NCI-H226 (cell line): Measurements from ENCODE around the gene RAI1.

Experiments
- DNase-seq: peaks from one replicate; pipeline ENCODE4 v3.0.0-alpha.2; 2015

The RAI1 gene

GRCh38 chr17:17836250-17836817 lies 155.1 kb downstream of the RAI1 start:
- peak; percentile 89 for DNase-seq

DNA sequence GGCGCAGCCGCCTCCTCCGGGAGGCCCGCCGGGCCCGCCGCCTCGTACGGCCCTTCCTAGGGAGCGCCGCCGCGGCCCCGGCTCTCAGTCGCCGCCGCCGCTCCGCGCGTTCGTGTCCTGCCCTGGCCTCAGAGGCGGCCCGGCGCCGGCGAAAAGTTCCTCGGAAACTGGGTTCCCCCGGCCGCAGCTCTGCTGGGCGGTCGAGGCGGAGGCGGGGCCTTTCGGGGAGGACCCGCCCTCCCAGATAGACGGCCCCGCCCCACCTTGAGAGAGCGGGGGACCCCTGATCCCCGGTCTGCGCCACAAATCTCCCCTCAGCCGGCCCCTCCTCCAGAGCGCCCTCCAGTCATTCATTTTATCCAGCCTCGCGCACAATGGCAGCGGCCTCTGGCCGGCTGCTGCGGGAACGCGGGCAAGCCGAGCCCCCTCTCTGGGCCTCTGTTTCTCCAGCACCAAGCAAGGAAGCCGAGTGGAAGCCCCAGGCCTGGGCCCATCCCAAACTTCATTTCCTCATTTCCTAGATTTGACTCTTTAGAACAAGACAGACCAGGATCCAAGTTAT lies 155.6 kb downstream of the RAI1 start, which contains the start of gene SREBF1:
TSS of gene SREBF1 (minus strand) at position 169 of the 562 bp plus-strand sequence. CDS start 169 bp downstream, outside the sequence.
- peak; percentile 55 for DNase-seq

DNA sequence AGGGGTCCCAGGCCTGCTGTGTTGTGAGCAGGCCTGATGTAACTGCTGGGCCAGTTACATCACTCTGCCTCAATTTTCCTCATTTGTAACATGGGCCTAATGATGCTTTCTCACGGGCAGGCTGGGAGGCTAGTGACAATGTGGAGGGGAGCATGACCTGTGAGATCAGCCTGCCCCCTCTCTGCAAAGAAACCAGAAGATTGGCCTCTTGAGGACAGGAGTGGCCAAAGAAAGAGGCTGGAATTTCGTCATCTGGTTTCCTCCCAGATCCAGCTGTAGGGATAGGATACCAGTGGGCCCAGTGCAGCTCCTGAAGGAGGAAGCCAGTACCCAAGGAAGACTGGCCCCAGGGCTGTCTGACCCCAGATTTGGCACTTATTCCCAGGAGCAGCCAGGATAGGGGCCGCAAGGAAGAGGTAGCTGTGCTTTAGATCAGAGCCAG lies 156.1 kb downstream of the RAI1 start:
- peak; percentile 31 for DNase-seq

- no peak for DNase-seq
Observed at GRCh38 chr17:17837966-17838962, 157.0 kb downstream of the RAI1 start.

DNA sequence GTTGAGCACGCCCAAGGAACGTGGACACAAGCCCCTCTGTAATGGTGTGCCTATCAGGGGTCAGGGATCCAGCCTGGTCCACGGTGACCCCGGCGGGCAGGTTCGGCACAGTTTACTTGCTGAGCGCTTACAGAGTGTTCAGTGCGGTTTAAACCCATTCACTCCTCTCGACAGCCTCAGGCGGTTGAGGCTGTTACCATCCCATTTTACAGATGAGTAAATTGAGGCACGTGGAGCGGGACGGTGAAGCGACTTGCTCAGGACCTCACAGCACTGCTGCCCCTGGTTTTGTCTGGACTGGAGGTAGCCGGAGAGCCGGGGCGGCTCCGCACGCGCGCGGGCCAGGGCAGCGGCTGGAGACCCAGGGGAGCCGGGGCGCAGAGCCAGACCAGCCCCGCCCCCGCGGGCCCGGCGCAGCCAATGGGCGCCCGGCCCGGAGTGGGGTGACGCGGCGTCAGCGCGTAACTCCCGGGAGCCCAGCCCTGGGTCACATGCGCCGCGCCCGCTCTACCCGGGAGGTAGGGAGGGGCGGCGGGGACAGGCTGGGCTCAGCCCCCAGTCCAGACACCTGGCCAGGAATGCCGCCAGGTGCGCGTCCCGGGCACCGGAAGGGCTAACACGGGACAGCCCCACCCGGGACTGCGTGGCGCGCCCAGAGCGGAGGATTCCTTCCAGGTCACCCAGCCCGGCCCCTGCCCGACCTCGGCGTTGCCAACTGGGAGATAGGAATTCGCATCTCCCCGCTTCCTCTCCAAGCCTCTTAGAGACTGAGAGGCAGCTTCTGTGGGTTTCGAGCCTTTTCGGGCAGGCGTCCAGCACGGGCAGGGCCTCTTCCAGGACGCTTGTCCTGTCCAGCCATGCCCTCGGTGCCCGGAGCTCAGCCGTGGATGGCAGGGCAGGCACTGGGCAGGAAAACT lies 158.8 kb downstream of the RAI1 start:
- DNase-seq = peak; percentile 96

GRCh38 chr17:17840751-17841591 lies 159.7 kb downstream of the RAI1 start:
- DNase-seq = no peak

- DNase-seq = no peak
Observed at GRCh38 chr17:17841601-17842025, 160.4 kb downstream of the RAI1 start.

DNA sequence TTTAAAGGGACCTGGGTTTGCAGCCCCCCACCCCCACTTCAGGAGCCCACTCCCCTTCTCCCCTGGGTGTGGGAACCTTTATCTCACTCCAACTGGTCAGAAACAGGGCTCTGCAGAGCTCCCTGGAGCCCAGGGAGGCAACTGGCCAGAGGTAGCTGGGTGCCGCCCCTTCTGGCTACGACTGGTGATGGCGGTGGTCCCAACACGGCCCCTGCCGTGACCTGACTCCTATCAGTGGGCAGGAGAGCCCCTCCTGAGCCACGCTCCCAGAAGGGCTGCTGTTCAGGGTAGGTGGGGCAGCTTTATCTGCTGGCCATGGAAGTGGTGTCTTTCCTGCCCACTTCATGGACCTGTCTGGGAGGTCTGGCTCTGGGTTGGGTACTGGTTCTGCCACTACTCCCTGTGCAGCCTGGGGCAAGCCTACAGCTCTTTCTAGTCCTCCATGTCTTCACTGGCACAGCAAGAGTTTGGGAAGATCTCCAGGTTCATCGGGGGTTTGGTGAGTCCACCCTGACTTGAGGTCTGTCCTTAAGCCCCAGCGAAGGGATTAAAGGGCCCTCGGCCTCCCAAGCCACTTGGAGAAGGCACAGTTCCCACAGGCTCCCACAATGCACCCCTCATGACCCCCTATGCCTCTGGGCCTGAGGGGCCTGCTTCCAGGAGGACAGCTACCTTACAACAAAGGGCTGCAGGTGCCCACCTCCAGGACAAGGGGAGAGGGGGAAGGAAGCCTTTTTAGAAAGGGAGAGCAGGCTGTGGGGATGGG lies 161.0 kb downstream of the RAI1 start:
- DNase-seq = no peak

DNA sequence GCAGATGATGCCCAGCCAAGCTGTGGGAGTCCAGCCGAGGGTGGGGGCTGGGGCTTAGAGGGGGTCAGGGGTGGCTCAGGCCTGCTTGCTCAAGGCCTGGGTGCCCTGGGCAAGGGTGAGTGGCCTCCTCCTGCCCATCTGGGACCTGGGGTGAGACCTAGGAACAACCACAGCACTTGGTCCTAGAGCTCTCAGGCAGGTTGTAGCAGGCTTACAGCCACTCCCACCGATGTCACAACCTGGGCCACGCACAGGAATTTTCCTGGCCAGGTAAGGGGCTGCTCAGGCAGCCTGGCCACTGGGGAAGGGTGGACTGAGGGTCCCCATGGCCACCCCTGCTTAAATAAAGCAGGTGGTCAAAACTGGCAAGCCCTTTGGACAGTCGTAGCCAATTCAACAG lies 161.8 kb downstream of the RAI1 start:
- no peak for DNase-seq

- DNase-seq = no peak
Observed at GRCh38 chr17:17844079-17844478, 162.8 kb downstream of the RAI1 start.

- no peak for DNase-seq
Observed at GRCh38 chr17:17844500-17844899, 163.2 kb downstream of the RAI1 start.

DNA sequence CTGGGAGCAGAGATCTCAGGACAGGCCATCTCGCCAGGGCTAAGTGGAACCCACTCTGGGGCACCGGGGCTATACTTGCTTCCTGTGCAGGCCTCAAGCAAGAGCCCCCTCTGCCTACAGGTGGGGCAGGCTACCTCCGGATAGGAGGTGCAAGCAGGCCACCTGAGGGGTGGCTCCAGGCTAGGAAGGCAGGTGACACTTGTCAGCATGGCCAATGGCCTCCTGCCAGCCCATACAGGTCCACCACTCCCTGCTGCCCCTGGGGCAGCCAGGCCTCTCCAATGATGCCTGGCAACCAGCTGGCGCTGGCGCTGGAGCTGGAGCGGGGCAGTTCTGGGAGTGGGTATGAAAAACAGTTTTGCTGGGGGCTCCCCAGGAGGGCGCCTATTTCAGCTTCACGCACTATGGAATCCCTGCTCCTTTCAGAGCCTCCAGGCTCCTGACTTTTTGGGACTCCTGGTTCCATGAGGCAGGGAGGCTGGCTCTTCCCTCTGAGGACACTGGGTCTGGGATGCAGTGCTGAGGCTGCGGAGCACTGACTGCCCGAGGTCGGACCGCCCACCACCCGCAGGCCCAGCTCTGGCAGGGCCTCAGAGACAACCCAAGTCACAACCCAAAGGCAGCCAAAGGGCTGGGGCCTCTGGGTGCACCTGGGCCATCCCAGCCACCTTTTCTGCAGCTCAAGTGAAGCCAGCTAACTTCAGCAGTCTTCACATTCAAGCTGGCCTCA lies 164.0 kb downstream of the RAI1 start:
- no peak for DNase-seq

DNA sequence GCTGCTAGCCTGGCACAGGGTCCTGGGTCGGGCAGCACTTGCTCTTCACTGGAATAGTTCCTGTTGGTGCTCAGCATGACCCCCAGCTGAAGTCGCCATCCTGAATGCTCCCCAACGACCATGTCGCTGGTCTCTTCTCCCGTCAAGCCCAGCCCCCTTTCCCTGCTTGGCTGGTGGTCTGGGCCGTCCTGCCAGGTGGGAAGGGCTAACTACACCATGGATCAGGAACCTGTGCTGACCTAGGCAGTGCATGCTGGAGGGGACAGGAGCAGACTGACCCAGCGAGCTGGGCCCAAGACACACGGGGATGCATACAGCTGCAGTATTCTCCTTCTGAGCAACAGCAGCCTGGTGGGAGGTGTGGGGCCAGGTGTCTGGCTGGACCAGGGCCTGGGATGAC lies 164.7 kb downstream of the RAI1 start:
- DNase-seq = no peak

DNA sequence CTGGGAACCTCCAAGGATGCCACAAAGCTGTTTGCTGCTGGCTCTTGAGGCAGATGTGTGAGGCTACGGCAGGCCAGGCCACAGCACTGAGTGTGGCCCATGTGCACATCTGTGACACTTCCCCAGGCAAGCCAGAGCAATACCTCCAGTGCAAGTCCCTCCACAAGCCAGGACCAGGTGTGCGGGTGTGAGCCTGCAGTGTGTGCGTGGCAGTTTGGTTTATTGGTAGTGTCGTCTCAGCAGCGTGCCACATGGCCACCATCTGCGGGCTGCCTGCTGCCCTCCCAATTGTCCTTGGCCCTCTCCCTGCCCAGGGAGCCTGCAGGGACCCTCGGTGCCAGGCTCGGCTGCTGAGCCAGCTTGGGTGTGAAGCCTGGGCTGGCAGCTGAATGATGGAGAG lies 165.4 kb downstream of the RAI1 start:
- DNase-seq = no peak

- no peak for DNase-seq
Observed at GRCh38 chr17:17847118-17847689, 165.9 kb downstream of the RAI1 start.

DNA sequence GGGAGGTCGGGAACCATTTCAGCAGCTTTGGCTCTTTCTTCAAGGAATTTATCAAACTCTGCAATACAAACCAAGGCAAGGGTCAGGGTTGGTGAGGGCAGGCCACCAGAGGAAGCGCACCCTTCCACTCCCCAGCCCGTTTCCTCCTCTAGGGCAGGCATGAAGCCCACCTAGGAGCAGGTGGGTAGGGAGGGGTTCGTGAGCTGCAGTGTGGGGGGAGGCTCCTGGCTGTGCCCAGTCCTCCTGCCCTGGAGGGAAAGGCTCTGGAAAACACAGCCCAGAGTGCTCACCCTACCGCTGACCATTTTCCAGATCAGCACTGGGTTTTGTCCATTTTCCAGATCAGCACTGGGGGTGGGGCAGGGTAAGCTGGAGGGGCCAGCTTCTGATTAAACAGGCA lies 166.5 kb downstream of the RAI1 start:
- DNase-seq = no peak

- no peak for DNase-seq
Observed at GRCh38 chr17:17848311-17849082, 167.2 kb downstream of the RAI1 start.

DNA sequence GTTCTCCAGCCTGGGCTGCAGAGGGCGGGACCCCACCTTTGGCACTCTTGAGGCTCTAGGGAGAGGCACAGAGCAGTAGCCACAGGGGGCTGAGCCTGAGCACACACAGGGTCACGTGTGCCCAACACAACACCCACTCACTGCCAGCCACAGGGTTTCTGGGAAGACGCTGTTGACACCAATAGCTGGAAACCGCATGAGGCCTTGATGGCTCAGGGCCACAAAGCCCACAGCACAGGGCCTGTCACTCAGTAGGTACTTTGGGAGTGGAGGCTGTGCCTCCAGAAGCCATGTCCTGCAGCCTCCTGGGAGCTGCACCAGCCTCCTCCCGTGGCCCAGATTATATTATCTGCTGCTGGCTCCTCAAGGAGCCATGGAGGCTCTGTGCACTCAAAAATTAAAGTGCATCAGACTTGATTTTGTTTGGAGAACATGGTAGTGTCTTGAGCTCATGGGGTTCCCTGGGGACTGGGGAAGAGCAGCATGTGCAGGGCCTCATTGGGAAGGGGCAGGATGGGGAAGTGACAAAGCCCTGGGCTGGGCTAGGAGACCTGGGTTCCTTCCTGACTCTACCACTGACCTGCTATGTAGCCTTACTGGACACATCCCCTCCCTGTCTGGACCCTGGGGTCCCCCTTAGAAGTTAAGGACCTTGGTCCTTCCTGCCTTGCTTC lies 168.0 kb downstream of the RAI1 start:
- DNase-seq = no peak
